ENCODE results near the gene PRTG. TPM values are rescaled to one million over a fixed set of nuclear protein-coding genes. Genes with fewer than 3 reads are reported as not detected.

Gene PRTG
- total RNA-seq, 4 donors from 2014 or later, result 2.1 to 12.8 (median 7.7) TPM

GRCh38 chr15:55649058-55649423 is 93.9 kb downstream of the PRTG start:
- DNase-seq (ENCODE audit: low spot score in 2 of 2), result no peak
- Histone ChIP-seq H3K4me3 (no peak overlapping the region), H3K27me3 (no peaks in the 10 kb centered on the region), H3K9me3 (no peaks in the 10 kb centered on the region), H3K4me1 (no peaks in the 10 kb centered on the region), H3K36me3 (no peaks in the 10 kb centered on the region), H3K27ac (no peak overlapping the region)
- TF ChIP-seq POLR2A (IDR thresholded peaks at IDR 0.05) (no peak), CTCF (IDR thresholded peaks at IDR 0.05) (no peak), EP300 (IDR thresholded peaks at IDR 0.05) (no peak)
- WGBS, 2 donors, result 91 to 95% methylated on average over 1 of the region's 1 CpG

DNA sequence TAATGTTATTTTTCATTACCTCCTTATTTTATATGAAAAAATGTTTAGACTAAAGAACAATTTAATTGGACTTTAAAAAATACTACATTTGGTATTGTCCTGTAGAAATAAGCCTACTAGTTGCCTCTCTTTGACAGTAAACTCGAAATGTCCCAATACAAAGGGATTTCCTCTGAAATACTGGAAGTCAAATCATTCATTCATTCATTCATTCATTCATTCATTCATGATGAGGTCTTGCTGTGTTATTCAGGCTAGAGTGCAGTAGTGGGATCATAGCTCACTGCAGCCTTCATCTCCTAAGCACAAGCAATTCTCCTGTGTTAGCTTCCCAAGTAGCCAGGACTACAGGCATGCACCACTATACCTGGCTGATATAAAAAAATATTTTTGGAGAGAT is 104.2 kb downstream of the PRTG start:
- 92 to 100% methylated on average over 1 of the region's 1 CpG for WGBS, 2 donors
- Histone ChIP-seq H3K27me3 (no peaks in the 10 kb centered on the region), H3K4me1 (no peaks in the 10 kb centered on the region), H3K27ac (no peak overlapping the region), H3K36me3 (peaks cover 0 to 19% (median 0%) of the 10 kb centered on the region in 3 donors), H3K4me3 (no peak overlapping the region), H3K9me3 (no peaks in the 10 kb centered on the region)
- DNase-seq (ENCODE audit: low spot score in 2 of 2), result no peak
- no peak for TF ChIP-seq POLR2A (IDR thresholded peaks at IDR 0.05)
- no peak for TF ChIP-seq CTCF (IDR thresholded peaks at IDR 0.05)
- TF ChIP-seq EP300 (IDR thresholded peaks at IDR 0.05), result no peak

- no peak for DNase-seq (ENCODE audit: low spot score in 2 of 2)
- 91 to 94% methylated on average over 3 of the region's 3 CpGs for WGBS, 2 donors
Observed at GRCh38 chr15:55637086-55637485, 105.9 kb downstream of the PRTG start.

GRCh38 chr15:55633731-55634130 is 109.2 kb downstream of the PRTG start:
- WGBS, 2 donors, result 56 to 72% methylated on average over 1 of the region's 1 CpG
- no peak overlapping the region for H3K27ac ChIP-seq
- no peaks in the 10 kb centered on the region for H3K27me3 ChIP-seq
- no peak for DNase-seq (ENCODE audit: low spot score in 2 of 2)
- no peaks in the 10 kb centered on the region for H3K4me1 ChIP-seq
- no peak overlapping the region for H3K4me3 ChIP-seq
- TF ChIP-seq EP300 (IDR thresholded peaks at IDR 0.05) (no peak), CTCF (IDR thresholded peaks at IDR 0.05) (no peak), POLR2A (IDR thresholded peaks at IDR 0.05) (no peak)
- H3K36me3 ChIP-seq, result peaks cover 0 to 8% (median 0%) of the 10 kb centered on the region in 3 donors
- H3K9me3 ChIP-seq, result no peaks in the 10 kb centered on the region

More at GRCh38 chr15:55637086-55637485, 105.9 kb downstream of the PRTG start:
- Histone ChIP-seq H3K4me1 (no peaks in the 10 kb centered on the region), H3K9me3 (no peaks in the 10 kb centered on the region), H3K4me3 (no peak overlapping the region), H3K27ac (no peak overlapping the region), H3K36me3 (peaks cover 0 to 24% (median 0%) of the 10 kb centered on the region in 3 donors), H3K27me3 (no peaks in the 10 kb centered on the region)
- TF ChIP-seq POLR2A (IDR thresholded peaks at IDR 0.05) (no peak), EP300 (IDR thresholded peaks at IDR 0.05) (no peak), CTCF (IDR thresholded peaks at IDR 0.05) (no peak)

GRCh38 chr15:55632434-55632833 is 110.5 kb downstream of the PRTG start:
- no peaks in the 10 kb centered on the region for H3K4me1 ChIP-seq
- 95 to 96% methylated on average over 2 of the region's 2 CpGs for WGBS, 2 donors

More at GRCh38 chr15:55632434-55632833, 110.5 kb downstream of the PRTG start:
- H3K4me3 ChIP-seq, result no peak overlapping the region
- no peaks in the 10 kb centered on the region for H3K9me3 ChIP-seq
- no peak for TF ChIP-seq CTCF (IDR thresholded peaks at IDR 0.05)
- no peak for TF ChIP-seq POLR2A (IDR thresholded peaks at IDR 0.05)
- no peak for TF ChIP-seq EP300 (IDR thresholded peaks at IDR 0.05)
- H3K36me3 ChIP-seq, result peaks cover 0 to 14% (median 0%) of the 10 kb centered on the region in 3 donors
- DNase-seq (ENCODE audit: low spot score in 2 of 2), result no peak
- H3K27me3 ChIP-seq, result no peaks in the 10 kb centered on the region
- no peak overlapping the region for H3K27ac ChIP-seq
